ENCODE results near the gene ABCC4. TPM values are rescaled to one million over a fixed set of nuclear protein-coding genes. Genes with fewer than 3 reads are reported as not detected.

ABCC4 gene
- total RNA-seq, 1 experiment from 2014 or later: 35.4 TPM

DNA sequence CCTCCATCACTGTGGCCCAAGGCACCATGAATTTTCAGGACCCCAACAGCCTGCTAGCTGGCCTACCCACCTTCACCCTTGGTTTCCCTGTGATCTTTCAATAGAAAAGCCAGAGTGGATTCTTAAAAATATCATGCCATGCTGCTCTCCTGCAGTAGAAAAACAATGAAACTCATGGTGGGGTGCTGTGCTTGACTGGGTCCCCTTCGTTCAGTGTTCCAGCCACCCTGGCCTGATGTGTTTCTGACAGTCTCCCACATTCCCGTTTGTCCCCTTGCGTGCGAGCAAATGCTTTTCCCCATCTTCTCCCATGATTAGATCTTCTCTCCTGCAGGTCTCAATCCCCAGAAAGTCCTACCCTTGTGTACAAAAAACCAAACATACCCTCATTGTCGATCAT lies 43.2 kb downstream of the ABCC4 start:
- no peak for DNase-seq (ENCODE audit: low spot score)

DNA sequence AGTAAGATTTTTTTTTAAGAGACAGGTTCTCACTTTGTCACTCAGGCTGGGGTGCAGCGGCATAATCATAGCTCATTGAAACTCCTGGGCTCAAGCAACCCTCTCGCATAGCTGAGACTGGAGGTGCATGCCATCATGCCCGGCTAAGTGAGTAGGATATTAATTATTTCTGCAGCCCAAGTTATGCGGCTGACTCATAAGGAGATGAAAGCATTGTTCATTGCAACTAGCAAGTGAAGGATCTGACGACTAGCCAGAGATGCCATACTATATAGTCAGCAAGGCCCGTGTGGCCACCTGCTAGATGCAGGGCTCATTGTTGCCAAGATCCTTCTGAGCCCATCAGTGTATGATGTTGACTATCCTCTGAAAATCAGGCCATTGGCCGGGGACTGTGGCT lies 45.2 kb downstream of the ABCC4 start:
- peak; percentile 47 for DNase-seq (ENCODE audit: low spot score)

DNA sequence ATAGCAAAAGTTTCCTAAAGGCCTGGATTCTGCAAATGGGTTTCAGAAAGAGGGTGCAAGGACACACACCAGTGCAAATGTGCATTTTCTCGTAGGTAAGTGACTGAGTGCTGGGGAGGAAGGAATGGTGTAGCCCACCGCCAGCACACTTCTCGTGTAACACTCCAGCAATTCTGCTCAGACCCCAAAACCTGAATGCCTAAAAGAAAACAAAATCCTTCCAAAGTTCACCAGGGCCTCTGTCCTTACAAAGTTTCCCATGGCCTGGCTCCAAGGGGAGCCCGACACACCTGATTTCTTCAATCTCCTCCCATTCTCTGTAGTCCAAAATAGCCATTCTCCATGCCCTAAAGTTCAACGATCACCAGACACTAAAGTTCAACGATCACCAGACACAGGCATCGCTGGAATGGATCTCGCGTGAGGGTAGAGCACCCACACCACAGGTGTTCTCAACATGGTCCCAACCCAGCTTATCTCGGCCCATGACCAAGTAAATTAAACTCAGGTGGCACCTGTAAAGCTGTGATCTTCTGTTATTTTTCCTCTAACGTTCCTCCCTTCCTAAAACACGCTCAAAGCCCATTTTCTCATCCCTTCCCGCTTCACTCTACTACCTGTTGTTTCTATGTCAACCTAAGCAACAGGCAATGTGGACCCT lies 46.0 kb downstream of the ABCC4 start:
- no peak for DNase-seq (ENCODE audit: low spot score)

DNA sequence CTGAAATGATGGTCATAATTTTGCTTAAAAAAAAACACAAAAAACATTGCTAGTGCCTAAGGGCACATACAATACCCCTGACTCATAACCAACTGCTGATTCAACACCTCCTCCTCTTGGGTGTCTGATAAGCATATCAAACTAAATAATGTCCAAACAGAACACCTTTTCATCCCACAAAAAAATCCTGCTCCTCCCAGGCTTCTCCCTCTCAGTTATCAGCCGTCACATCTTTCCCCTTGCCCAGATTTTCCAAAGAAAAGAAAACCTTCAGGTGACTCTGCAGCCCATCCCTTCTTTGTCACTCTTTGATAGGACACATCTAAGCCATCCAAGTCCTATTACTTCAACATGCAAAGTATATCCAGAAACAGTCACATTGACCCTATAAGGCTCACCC lies 46.9 kb downstream of the ABCC4 start:
- no peak for DNase-seq (ENCODE audit: low spot score)

DNA sequence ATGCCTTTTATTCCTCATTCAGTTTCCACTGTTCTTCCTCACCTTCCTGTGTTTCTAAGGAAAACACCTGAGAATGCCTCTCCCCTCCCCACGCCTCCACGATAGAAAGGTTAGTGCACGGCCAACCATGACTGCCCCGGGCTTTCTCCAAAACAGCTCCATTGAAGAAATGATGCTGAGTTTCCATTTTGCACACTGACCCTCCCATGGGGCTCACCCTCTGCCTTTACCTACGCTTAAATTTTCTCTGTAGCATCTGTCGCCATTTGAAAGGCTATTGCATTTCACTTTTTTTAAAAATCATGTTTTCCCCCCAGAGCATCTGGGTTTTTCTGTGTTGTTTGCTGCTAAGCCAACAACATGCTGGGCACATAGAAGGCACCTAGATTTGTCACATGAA lies 48.2 kb downstream of the ABCC4 start:
- DNase-seq (ENCODE audit: low spot score): no peak

DNA sequence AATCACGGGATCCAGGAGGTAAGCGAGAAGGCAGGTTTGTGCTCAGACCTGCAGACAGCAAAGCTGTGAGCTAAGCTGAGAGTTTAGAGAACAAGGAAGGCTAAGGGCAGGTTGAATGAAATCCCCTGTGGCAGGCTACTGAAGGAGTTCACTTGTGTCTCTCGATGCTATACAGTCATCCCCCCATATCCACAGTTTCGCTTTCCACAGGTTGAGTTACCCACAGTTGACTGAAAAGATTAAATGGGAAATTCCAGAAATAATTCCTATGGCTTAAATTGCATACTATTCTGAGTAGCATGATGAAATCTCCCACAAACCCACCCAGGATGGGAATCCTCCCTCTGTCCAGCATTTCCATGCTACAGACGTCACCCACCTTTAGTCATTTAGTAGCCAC lies 49.6 kb downstream of the ABCC4 start:
- DNase-seq (ENCODE audit: low spot score): no peak

DNA sequence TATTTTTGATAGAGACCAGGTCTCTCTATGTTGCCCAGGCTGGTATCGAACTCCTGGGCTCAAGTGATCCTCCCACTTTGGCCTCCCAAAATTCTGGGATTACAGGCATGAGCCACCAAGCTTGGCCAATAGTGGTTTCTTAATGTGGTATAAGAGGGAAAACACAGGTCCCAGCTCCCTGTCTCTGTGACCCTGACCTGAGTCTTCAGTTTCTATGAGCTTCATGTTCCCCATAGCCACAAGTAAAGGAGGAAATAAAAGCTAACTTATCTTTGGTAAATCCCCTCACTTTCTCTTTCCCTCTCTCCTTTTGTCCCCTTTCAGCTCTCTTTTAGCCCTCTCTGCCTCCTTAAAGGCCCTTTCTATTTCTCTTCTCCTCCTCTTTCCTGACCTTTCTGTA lies 50.3 kb downstream of the ABCC4 start:
- no peak for DNase-seq (ENCODE audit: low spot score)

DNA sequence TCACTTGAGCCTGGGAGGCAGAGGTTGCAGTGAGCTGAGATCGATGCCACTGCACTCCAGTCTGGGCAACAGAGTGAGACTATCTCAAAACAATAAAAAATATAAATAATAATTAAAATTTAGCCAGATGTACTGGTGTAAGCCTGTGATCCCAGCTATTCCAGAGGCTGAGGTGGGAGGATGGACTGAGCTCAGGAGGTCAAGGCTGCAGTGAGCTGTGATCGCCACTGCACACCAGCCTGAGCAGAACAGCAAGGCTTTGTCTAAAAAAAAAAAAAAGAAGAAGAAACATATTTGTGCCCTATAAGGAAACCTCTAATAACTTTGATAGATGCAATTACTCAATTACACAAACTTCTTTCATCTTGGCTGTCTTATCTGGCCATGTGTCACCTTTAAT lies 52.3 kb downstream of the ABCC4 start:
- DNase-seq (ENCODE audit: low spot score): no peak

DNA sequence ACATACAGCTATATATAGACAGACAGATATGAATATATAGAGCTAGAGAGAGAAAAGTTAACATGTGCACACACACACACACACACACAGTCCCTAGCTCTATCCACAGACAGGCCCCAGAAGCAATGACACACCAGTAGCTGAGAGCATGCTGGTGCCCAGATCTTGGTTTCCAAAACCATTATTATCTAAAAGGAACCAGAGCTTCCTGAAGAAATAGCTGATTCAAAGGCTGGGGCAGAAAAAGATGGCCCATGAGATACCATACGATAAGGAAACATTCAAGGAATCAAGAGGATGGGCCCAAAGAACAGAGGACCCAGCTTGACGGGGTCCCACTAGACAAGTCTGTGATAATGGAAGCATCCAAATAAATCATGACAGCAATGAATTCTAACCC lies 53.4 kb downstream of the ABCC4 start:
- DNase-seq (ENCODE audit: low spot score): no peak

DNA sequence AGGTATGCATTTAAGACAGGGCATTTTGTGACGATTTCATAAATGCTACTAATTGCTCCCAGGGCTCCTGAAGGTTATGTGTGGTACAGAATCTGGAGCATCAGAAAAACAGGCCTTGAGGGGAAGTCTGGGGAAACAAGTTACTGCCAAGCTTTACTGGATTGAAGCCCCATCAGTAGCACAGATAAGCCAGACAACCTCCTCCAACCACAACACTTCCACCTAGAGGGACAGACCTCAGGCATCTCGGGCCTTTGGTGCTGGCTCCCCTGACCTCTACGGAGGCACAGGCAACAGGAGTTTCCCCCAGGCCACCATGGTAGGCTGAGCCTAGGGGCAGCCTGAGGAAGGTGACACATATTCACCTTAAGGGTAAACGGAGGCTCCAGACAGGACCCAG lies 54.1 kb downstream of the ABCC4 start:
- DNase-seq (ENCODE audit: low spot score): no peak

DNA sequence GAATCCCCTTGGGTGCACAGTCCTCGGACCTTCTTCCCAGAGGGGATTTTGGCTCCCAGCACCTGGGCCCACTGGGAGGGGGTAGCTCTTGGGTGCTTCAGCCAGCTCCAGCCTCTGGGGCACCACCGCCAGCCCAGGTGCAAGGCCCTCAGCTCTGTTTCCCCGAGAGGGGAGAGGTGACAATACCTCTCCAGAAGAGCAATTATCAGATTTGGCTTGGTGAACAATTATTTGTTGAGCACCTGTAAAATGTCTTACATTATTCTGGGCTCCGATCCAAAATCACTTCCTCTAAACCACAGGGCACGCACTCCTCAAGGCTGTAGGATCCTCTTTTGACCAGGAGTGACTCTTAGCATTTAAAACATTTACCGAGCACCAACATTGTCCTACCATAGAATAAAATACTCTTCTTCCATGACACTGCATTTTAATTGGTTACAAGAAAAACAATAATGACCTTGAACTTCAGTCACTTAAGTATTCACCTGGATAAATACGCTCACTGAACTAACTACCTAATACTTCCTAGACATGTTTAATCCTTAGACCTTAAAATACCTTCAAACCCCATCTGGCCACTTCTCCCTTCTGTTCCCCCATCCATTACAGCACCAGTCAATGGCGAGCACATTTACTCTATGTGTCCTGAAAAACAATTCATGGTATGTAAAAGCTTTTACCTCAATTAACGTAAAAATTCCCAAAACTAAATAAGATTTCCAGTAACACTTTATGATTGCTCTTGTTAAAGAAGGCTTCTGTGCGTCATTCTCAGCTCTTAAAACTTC lies 54.8 kb downstream of the ABCC4 start:
- no peak for DNase-seq (ENCODE audit: low spot score)

DNA sequence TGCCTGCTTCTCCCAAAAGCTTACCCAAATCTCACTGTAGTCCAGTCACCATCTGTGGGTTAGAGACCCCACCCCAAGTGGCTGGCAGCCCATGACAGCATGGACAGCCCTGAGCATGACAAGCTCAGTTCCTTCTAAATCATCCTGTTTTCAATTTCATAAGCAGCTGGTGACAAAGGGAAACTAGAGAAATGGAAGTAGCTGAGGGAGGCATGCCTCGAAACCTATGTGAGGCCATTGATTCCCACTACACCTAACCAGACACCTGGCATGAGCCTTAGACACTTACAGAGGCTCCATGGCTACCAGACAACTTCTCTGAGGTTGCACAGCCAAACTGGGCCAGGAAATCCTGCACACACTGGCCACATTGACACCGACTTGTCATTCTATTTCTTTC lies 56.2 kb downstream of the ABCC4 start:
- DNase-seq (ENCODE audit: low spot score): no peak

DNA sequence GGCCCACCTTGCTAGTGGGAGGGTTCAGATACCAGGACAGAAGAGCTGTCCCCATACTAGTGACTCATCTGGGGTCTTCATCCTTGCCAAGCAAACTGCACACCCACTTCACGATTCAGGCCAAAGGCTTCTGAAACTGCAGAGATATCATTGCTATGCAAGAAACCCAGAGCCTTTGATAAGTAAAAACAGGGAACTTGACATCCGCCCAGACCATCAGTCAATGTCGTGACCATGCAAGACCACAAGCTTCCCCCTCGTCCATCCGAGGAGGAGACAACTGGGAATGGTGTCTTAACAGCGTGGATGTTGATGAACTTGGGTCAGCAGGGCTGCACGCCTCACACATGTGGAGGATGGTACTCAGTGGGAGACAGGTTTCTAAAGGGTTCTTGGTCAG lies 58.0 kb downstream of the ABCC4 start:
- DNase-seq (ENCODE audit: low spot score): no peak

DNA sequence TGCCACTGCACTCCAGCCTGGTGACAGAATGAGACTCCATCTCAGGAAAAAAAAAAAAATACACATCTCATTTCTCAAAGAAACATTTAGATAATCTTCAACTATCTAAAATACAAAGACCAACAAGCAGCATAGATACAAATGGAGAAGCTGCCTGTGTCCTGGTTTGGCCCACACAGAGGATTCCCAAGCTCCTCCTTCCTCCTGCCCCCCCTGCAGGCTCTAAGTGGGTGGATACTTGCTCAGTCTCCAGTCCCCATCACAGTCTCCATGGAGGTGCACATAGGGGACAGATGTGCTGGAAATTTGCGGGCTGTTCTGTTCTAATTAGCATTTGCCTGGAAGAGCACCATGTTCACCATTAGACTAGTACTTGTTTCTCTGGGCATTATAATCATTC lies 59.9 kb downstream of the ABCC4 start:
- no peak for DNase-seq (ENCODE audit: low spot score)

DNA sequence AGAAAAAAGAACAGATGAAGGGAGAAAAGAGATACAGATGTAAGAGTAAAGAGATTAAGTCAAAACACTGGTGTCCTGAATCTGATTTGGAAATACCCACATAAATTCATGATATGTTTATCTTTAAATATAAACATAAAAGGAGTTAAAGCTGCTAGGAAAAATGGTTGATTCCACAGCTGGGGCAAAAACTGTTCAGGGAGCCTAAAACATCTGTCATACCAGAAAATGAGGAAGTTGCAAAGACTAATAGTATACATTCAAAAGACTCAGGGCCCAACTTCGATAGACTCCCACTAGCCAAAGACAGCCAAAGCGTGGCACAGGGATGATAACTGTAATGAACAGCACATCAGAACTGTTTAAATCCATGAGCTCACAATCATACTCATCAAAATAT lies 62.0 kb downstream of the ABCC4 start:
- no peak for DNase-seq (ENCODE audit: low spot score)

DNA sequence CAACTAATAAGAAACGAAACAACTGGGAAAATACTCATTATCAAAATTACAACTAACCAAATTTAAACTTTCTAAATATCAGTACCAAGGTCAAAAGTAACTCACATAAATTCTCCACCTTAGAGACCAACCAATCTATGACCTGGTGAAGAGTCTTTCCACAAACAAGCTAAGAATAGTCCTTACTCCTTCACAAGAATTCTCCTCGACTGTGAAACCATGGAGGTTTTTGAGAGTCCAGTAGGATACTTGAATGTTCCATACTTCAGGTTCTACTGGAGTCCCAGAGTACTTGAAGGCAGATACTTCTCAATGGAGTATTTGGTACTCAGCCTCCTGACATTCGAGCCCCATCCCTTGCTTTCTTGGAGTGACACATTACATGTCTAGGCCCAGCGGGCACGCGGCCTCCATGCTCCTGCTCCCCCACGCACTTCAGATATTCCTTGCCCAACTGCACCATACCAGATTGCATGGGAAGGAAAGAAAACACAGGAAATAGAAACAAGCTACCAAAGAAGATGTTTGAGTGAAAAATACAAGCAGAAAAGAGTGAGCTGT lies 63.9 kb downstream of the ABCC4 start:
- no peak for DNase-seq (ENCODE audit: low spot score)

DNA sequence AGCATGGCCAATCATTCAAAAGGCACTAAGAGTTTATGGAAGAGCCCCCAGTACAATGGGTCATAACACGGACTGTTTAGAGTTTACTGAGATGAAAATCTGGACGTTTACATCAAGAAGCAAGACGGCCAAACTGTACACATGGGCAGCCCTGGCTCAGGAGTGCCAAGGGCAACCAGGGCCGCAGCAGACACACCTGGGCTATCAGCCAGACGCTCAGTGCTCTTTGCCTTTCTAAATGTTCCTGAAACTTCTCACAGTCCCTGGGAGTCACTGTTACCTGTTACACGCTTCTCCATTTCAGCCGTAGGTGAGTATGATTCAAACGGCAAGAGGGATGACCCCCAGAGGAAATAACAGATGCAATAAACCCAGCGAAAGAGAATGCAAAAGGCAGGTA lies 64.5 kb downstream of the ABCC4 start:
- no peak for DNase-seq (ENCODE audit: low spot score)

DNA sequence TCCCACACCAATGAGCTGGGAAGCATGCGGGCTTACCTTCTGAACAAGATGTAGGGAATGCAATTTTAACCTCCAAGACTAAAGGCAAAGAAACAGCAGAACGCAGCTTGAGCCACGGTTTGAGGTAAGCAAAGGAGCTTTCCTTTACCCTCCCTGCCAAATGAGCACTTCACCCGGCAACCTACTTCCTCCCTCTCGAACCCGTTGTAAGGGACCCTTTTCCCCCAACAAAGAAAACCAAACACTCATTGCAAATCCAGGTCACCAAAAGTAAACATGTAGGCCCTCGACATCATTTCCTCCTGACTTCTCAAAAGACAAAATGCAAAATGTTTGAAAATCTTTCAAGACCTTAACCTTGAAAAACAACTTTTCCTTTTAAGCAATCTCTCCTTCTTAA lies 65.3 kb downstream of the ABCC4 start:
- no peak for DNase-seq (ENCODE audit: low spot score)

DNA sequence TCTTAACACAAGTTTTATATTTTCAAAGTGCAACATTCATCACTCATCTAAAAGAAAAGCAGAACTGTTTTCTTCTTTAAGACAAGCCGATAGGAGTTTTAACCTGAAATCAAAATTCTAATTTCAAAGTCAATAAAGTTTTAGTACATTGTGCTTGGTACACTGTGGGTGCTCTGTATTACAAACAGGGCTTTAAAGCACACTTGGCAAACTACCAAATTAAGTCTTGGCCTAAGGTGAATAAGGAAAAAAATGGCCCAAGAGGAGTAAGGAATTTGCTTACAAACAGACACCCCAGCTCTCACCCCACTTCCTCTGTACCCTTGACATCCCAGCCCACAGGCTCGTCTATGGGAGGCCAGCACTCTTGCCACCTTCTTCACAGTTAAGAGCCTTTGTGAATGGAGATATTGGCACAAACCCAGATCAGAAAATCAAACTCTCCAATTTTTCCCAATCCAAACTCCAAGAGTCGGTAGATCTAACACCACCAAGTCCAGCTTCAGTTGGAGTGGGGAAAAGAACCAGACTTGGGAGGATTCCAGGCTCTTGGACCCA lies 66.0 kb downstream of the ABCC4 start:
- no peak for DNase-seq (ENCODE audit: low spot score)

DNA sequence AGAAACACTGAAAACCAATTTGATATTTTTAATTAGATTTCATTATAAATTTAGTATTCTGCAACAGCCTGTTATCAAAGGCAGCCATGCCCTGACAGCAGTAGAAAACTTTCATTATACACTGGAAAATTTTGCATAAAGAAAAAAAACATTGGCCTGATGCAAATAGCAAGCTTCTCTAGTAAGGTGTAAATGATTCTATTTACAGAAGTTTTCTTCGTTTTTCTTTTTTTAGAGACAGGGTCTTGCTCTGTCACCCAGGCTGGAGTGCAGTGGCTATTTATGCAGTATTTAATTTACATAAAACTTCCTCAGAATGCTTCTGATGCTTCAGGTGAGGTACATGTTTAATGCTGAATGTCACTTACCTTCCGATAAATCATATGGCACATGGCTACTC lies 67.0 kb downstream of the ABCC4 start:
- DNase-seq (ENCODE audit: low spot score): no peak

DNA sequence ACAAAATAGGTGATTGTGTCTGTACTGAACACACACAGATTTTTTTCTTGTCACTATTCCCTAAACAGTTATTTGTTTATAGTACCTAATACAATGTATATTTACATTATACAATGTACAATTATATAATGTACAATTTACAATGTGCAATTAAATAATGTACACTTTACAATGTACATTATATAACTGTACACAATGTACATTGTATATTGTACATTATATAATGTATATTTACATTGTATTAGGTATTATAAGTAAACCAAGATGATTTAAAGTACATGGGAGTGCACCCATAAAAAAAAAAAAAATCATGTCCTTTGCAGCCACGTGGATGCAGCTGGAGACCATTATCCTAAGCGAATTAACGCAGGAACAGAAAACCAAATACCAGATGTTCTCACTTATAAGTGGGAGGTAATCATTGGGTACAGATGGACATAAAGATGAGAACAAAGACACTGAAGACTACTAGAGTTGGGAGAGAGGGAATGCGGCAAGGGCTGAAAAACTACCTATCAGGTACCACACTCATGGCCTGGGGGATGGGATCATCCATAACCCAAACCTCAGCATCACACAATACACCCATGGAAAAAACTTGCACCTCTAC lies 68.1 kb downstream of the ABCC4 start:
- no peak for DNase-seq (ENCODE audit: low spot score)

DNA sequence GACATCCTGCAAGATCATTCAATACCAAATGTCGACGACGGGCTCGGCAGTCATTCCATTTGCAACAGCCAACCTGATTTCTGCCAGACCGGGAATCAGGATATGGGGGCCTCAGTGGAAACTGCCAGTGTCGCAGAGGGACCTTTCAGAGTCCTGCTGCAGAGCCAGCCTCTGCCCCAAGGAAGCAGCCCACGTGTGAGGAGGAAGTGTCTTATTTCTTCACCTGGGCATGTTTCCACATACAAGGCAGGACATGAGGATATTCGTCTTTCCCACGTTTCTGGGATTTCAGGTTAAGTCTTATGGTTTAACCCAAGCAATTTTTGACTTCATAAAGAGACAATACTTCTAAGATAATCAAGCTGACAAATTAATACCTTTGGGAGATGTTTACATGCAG lies 69.9 kb downstream of the ABCC4 start:
- no peak for DNase-seq (ENCODE audit: low spot score)

DNA sequence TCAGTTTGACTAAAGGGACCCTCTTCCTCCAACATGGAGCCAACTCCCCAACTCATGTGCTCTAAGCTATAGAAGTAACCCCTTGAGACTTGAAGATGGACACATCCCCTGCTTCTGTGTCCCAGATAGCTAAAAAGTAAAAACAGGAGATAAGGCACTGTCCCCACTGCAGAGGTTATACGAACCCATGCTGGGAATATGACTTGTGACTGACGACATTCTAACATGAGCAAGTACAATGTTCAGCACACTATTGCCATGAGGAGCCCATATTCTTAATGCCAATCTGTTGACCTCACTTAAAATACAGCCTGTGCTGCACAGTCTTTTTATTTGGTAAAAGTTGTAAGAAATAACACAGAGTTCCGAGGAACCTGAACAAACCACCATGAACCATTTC lies 71.4 kb downstream of the ABCC4 start:
- no peak for DNase-seq (ENCODE audit: low spot score)
